ENCODE data around the gene BRD4. TPM values are rescaled to one million over a fixed set of nuclear protein-coding genes. Genes with fewer than 3 reads are reported as not detected.
A peak's percentile ranks its signal among the peaks of the same experiment; 100 is the strongest.

Gene BRD4
- polyA plus RNA-seq, 1 donor (not counting 4 experiments of a cell fraction or from before 2014, with no cell fraction given): 5.5 TPM

GRCh38 chr19:15294561-15294990, 37.8 kb downstream of the BRD4 start:
- Histone ChIP-seq H3K9me1 (ENCODE audit: control insufficient read depth, extremely low read depth, insufficient read depth, low read length) (peaks cover 27% of the 10 kb centered on the region), H3K4me2 (ENCODE audit: control insufficient read depth, extremely low read depth, insufficient read depth, low read depth, low read length) (peak overlapping the region; percentile 53), H3K9me3 (ENCODE audit: control insufficient read depth, low read depth, low read length) (no peaks in the 10 kb centered on the region), H2AFZ (ENCODE audit: control insufficient read depth, low read length) (no peak overlapping the region), H3K36me3 (ENCODE audit: control insufficient read depth in 2 of 2, extremely low read depth in 1 of 2, insufficient read depth in 2 of 2, low read length in 2 of 2) (peaks cover 4 to 19% of the 10 kb centered on the region in 2 experiments), H3K4me3 (ENCODE audit: control insufficient read depth in 2 of 3, extremely low read depth in 1 of 3, insufficient read depth in 2 of 3, low read depth in 1 of 3, low read length in 3 of 3) (no peak overlapping the region), H4K20me1 (ENCODE audit: control insufficient read depth, extremely low read depth, insufficient read depth, low read length) (peaks cover 75% of the 10 kb centered on the region), H3K79me2 (ENCODE audit: control insufficient read depth, insufficient read depth, low read length) (peaks cover 90% of the 10 kb centered on the region), H3K9ac (ENCODE audit: control insufficient read depth, extremely low read depth, insufficient read depth, low read length) (no peak overlapping the region), H3K4me1 (ENCODE audit: control insufficient read depth, extremely low read depth, insufficient read depth, low read length) (peaks cover 72% of the 10 kb centered on the region), H3K27ac (ENCODE audit: control insufficient read depth, insufficient read depth, low read length) (peak overlapping the region; percentile 52), H3K27me3 (ENCODE audit: control insufficient read depth, extremely low read depth, insufficient read depth, low read length) (no peaks in the 10 kb centered on the region)
- no peak for FAIRE-seq
- dilution Hi-C loops (cut with MboI; ENCODE audit: extremely low pct_ligation_motif_present, low sequenced_read_pairs): loop anchor here (5.0 kb wide), 1 partner anchor 33 kb away; no protein-coding TSS in a partner anchor
- TF ChIP-seq EZH2 (IDR thresholded peaks at IDR 0.05; ENCODE audit: low read length) (no peak), CTCF (optimal IDR thresholded peaks at IDR 0.05 in 1 of 3, IDR thresholded peaks at IDR 0.05 in 1 of 3, conservative IDR thresholded peaks at IDR 0.05 in 1 of 3; ENCODE audit: extremely low read depth in 1 of 3, insufficient read depth in 2 of 3, low read length in 3 of 3) (no peak)
- no peak for DNase-seq (ENCODE audit: low read depth, low spot score)

GRCh38 chr19:15293781-15294491, 38.4 kb downstream of the BRD4 start:
- H3K4me3 ChIP-seq (ENCODE audit: control insufficient read depth in 2 of 3, extremely low read depth in 1 of 3, insufficient read depth in 2 of 3, low read depth in 1 of 3, low read length in 3 of 3): no peak overlapping the region

More at GRCh38 chr19:15293781-15294491, 38.4 kb downstream of the BRD4 start:
- Histone ChIP-seq H3K4me1 (ENCODE audit: control insufficient read depth, extremely low read depth, insufficient read depth, low read length) (peaks cover 66% of the 10 kb centered on the region), H4K20me1 (ENCODE audit: control insufficient read depth, extremely low read depth, insufficient read depth, low read length) (peaks cover 74% of the 10 kb centered on the region), H3K9me1 (ENCODE audit: control insufficient read depth, extremely low read depth, insufficient read depth, low read length) (peaks cover 27% of the 10 kb centered on the region), H3K36me3 (ENCODE audit: control insufficient read depth in 2 of 2, extremely low read depth in 1 of 2, insufficient read depth in 2 of 2, low read length in 2 of 2) (peaks cover 4 to 19% of the 10 kb centered on the region in 2 experiments), H3K9me3 (ENCODE audit: control insufficient read depth, low read depth, low read length) (no peaks in the 10 kb centered on the region), H3K27ac (ENCODE audit: control insufficient read depth, insufficient read depth, low read length) (peak overlapping the region; percentile 52), H3K9ac (ENCODE audit: control insufficient read depth, extremely low read depth, insufficient read depth, low read length) (no peak overlapping the region), H3K79me2 (ENCODE audit: control insufficient read depth, insufficient read depth, low read length) (peaks cover 89% of the 10 kb centered on the region), H3K27me3 (ENCODE audit: control insufficient read depth, extremely low read depth, insufficient read depth, low read length) (no peaks in the 10 kb centered on the region), H3K4me2 (ENCODE audit: control insufficient read depth, extremely low read depth, insufficient read depth, low read depth, low read length) (peak overlapping the region; percentile 53), H2AFZ (ENCODE audit: control insufficient read depth, low read length) (no peak overlapping the region)
- DNase-seq (ENCODE audit: low read depth, low spot score) (no peak), FAIRE-seq (no peak)
- TF ChIP-seq CTCF (optimal IDR thresholded peaks at IDR 0.05 in 1 of 3, IDR thresholded peaks at IDR 0.05 in 1 of 3, conservative IDR thresholded peaks at IDR 0.05 in 1 of 3; ENCODE audit: extremely low read depth in 1 of 3, insufficient read depth in 2 of 3, low read length in 3 of 3) (no peak), EZH2 (IDR thresholded peaks at IDR 0.05; ENCODE audit: low read length) (no peak)
- dilution Hi-C loops (cut with MboI; ENCODE audit: extremely low pct_ligation_motif_present, low sequenced_read_pairs): loop anchor here (5.0 kb wide), 1 partner anchor 33 kb away; no protein-coding TSS in a partner anchor
